GM21528 (cell line): ENCODE measurements around the gene ERC1.

Experiments
- ATAC-seq: cut with Tn5 transposase; IDR thresholded peaks from one replicate; pipeline ENCODE4 v1.9.1; 2021; ENCODE audit warnings: mild to moderate bottlenecking, moderate library complexity; ENCODE audit not compliant: unreplicated experiment, low FRiP score

Gene ERC1

GRCh38 chr12:1539135-1539534 is 548.1 kb downstream of the ERC1 start:
- ATAC-seq: no peak

DNA sequence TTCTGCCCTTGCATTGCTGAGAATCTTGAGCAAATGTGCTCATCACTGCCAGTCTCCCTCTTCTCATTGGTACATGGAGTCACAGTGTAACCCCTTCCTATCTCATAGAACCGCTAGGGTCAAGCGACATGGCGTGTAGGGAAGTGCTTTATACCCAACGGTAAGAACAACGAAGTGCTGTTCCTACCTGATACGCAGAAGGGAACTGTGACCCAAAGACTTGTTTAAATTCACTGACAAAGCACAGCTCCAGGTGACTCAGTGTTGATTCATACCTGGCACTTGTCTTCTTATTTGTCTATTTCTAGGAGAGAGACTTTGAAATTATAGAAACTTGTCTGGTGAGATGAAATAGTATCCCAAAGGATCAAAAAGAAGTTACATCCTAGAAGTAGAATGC is 549.7 kb downstream of the ERC1 start:
- no peak for ATAC-seq

GRCh38 chr12:1542599-1542998 is 551.6 kb downstream of the ERC1 start:
- ATAC-seq: no peak

DNA sequence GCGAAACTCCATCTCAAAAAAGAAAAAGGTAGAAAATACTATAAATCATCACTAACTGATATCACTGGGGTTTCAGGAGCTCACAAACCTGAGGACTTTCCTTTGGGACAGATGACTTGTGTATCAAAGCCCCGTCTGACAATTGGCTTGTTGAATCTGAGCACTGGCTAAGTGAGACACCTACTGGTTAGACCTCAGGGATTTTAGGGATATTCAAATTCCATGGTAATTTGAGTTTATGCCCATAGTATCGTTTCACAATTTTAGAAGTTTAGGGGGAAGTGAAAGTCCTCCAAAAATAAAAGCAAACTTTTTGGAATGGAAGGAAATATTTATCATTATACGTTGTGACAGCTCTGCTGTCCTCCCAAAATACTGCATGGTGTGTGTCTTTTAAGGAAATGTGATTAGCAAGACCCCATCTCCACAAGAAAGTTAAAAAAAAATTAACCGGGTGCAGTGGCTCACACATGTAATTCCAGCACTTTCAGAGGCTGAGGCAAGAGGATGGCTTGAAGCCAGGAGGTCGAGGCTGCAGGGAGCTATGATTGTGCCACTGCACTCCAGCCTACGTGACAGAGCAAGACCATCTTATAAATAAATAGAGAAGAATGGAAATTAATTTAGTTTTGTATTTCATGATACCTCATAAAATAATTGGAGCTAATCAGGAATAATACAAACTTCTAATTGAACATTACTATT is 554.1 kb downstream of the ERC1 start:
- ATAC-seq: no peak
